IMR-90 (cell line): ENCODE results near the gene TBC1D1.

Experiments
- CTCF ChIP-seq: conservative IDR thresholded peaks from 2 replicates; pipeline ENCODE4 v1.5.1; 2012; ENCODE audit warnings: mild to moderate bottlenecking, low read depth, low read length, improper control_type of control experiment
- MAZ ChIP-seq: IDR thresholded peaks from 2 replicates; pipeline ENCODE4 v1.6.1; 2012; ENCODE audit warnings: low read depth, mild to moderate bottlenecking, low read length, improper control_type of control experiment, moderate library complexity, borderline replicate concordance
- POLR2A ChIP-seq: IDR thresholded peaks from 2 replicates; pipeline ENCODE4 v1.6.1; 2012; ENCODE audit warnings: mild to moderate bottlenecking, low read depth, low read length

- TF ChIP-seq MAZ = no peak
- no peak for TF ChIP-seq CTCF
- no peak for TF ChIP-seq POLR2A
These were observed 23.7 kb downstream of the TBC1D1 start for GRCh38 chr4:37914539-37914938.
